ENCODE measurements around the gene TRPM7. TPM values are rescaled to one million over a fixed set of nuclear protein-coding genes. Genes with fewer than 3 reads are reported as not detected.

The TRPM7 gene
- total and polyA plus RNA-seq, 2 of the 8 experiments (the other 6 are each of a cell fraction or from before 2014, with no cell fraction given) = 7.5 to 33.2 TPM

GRCh38 chr15:50655555-50655954, 31.0 kb downstream of the TRPM7 start:
- Histone ChIP-seq H3K56ac (replicated peaks; ENCODE audit: insufficient read length, low read depth, low read length) (no peak overlapping the region), H2BK5ac (ENCODE audit: low read depth, low read length) (no peak overlapping the region), H2AK5ac (ENCODE audit: low read depth, low read length) (no peak overlapping the region), H2AFZ (ENCODE audit: low read length) (no peak overlapping the region), H3K27ac (ENCODE audit: low read depth, low read length) (no peak overlapping the region), H3K23me2 (ENCODE audit: low read depth, low read length) (no peaks in the 10 kb centered on the region), H3K79me2 (ENCODE audit: control insufficient read depth in 1 of 2, insufficient read depth in 2 of 2, low read length in 2 of 2) (0 out of 4 replicates have a peak, but pooled peaks cover 0 to 2% of the 10 kb centered on the region in 2 experiments), H2BK12ac (ENCODE audit: low read depth, low read length) (no peak overlapping the region), H3K14ac (ENCODE audit: insufficient read length) (no peak overlapping the region), H3K27me3 (replicated peaks in 1 of 4; ENCODE audit: control insufficient read depth in 3 of 4, extremely low read depth in 1 of 4, insufficient read depth in 3 of 4, low read length in 3 of 4) (no peaks in the 10 kb centered on the region), H2BK15ac (ENCODE audit: low read length) (no peak overlapping the region), H3K4me2 (ENCODE audit: insufficient read depth in 1 of 2, low read depth in 2 of 2, low read length in 2 of 2) (no peak overlapping the region), H3K4me3 (ENCODE audit: extremely low read depth in 1 of 4, insufficient read depth in 2 of 4, low read depth in 3 of 4, low read length in 4 of 4) (no peak overlapping the region), H3K18ac (ENCODE audit: extremely low read depth, low read length) (no peak overlapping the region), H3K36me3 (ENCODE audit: control insufficient read depth in 2 of 4, insufficient read depth in 4 of 4, low read length in 3 of 4) (peaks cover 4 to 26% (median 13%) of the 10 kb centered on the region in 4 experiments; a peak in 7 of 8 replicates), H3K4ac (replicated peaks; ENCODE audit: insufficient read length, low read depth, low read length) (no peak overlapping the region), H2BK20ac (ENCODE audit: low read length) (no peak overlapping the region), H3K79me1 (ENCODE audit: low read depth, low read length) (no peaks in the 10 kb centered on the region; the same call in 1 of the 2 replicates), H2BK120ac (replicated peaks; ENCODE audit: low read depth, low read length) (no peak overlapping the region), H4K91ac (replicated peaks; ENCODE audit: insufficient read length, low read length) (no peak overlapping the region), H3K4me1 (replicated peaks in 1 of 4; ENCODE audit: control insufficient read depth in 3 of 4, insufficient read depth in 4 of 4, low read length in 3 of 4) (peaks cover 0 to 4% (median 0%) of the 10 kb centered on the region in 4 experiments; a peak in 2 of 7 replicates), H4K5ac (ENCODE audit: insufficient read length, low read depth, low read length) (no peak overlapping the region), H3K9me3 (ENCODE audit: insufficient read depth in 2 of 2, low read depth in 1 of 2, low read length in 1 of 2) (no peaks in the 10 kb centered on the region), H3K9ac (replicated peaks in 1 of 4; ENCODE audit: extremely low read depth in 1 of 4, low read depth in 3 of 4, low read length in 3 of 4) (no peak overlapping the region), H4K20me1 (replicated peaks in 1 of 2; ENCODE audit: control insufficient read depth in 1 of 2, insufficient read depth in 2 of 2, low read length in 2 of 2) (peaks cover 0 to 1% of the 10 kb centered on the region in 2 experiments), H4K8ac (ENCODE audit: extremely low read depth, insufficient read depth, low read length) (no peak overlapping the region), H3K23ac (ENCODE audit: insufficient read length) (no peak overlapping the region)
- ChIA-PET CTCF (ENCODE audit: partially characterized antibody) (no interaction called here), POLR2A (ENCODE audit: partially characterized antibody) (no interaction called here)
- no peak for DNase-seq (ENCODE audit: low read depth in 1 of 2, low spot score in 2 of 2)
- FAIRE-seq = no peak
- WGBS, 2 experiments (ENCODE audit: extremely low coverage in 1 of 2, insufficient coverage in 1 of 2, insufficient read length in 1 of 2, insufficient replicate concordance in 2 of 2, low coverage in 1 of 2, low lambda C conversion rate in 2 of 2, missing lambda C conversion rate in 1 of 2) = 90% methylated on average over 4 of the region's 4 CpGs; no CpG with 5 or more reads in 1 of the 2 experiments
- TF ChIP-seq EZH2 (IDR thresholded peaks at IDR 0.05; ENCODE audit: low read depth, low read length, severe bottlenecking) = no peak
- no peak for TF ChIP-seq HDAC6 (IDR thresholded peaks at IDR 0.05; ENCODE audit: low read depth, low read length)
- no peak for TF ChIP-seq SP1 (IDR thresholded peaks at IDR 0.05; ENCODE audit: low read depth, low read length)
- TF ChIP-seq, protein P1, sequence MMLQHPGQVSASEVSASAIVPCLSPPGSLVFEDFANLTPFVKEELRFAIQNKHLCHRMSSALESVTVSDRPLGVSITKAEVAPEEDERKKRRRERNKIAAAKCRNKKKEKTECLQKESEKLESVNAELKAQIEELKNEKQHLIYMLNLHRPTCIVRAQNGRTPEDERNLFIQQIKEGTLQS (IDR thresholded peaks at IDR 0.05; ENCODE audit: insufficient read depth, low read depth, low read length) = no peak
- no peak for TF ChIP-seq SIX5 (IDR thresholded peaks at IDR 0.05; ENCODE audit: low read depth, low read length)
- TF ChIP-seq PHF8 (conservative IDR thresholded peaks at IDR 0.05; ENCODE audit: low read depth, low read length) = no peak
- TF ChIP-seq POU5F1 (IDR thresholded peaks at IDR 0.05; ENCODE audit: low read depth, low read length) = no peak
- no peak for TF ChIP-seq KDM1A (IDR thresholded peaks at IDR 0.05; ENCODE audit: borderline replicate concordance, low read length)
- no peak for TF ChIP-seq GTF2F1 (IDR thresholded peaks at IDR 0.05; ENCODE audit: borderline replicate concordance, low read depth, low read length)
- TF ChIP-seq SP4 (IDR thresholded peaks at IDR 0.05; ENCODE audit: low read length) = no peak
- TF ChIP-seq YY1 (IDR thresholded peaks at IDR 0.05; ENCODE audit: low read depth, low read length) = no peak
- no peak for TF ChIP-seq SIRT6 (IDR thresholded peaks at IDR 0.05; ENCODE audit: low read length)
- TF ChIP-seq GABPA (IDR thresholded peaks at IDR 0.05; ENCODE audit: borderline replicate concordance, insufficient read depth, low read length) = no peak
- no peak for TF ChIP-seq CREB1 (IDR thresholded peaks at IDR 0.05)

Measured in H1 (cell line).